Mesenchymal stem cell (in vitro differentiated cells and primary cell): ENCODE results near the gene DNHD1.

ENCODE experiments used
- DNase-seq: peaks from one replicate; pipeline ENCODE4 v3.0.0-alpha.2; 2013
- H2AFZ ChIP-seq: one replicate; pipeline ENCODE4 v1.6.1; 2013; ENCODE audit warnings: low read depth, mild to moderate bottlenecking, control low read depth, inconsistent platforms, low read length, moderate library complexity
- H2AK5ac ChIP-seq: 2 replicates; pipeline ENCODE4 v1.6.1; 2013; ENCODE audit warnings: low read length, moderate library complexity, mild to moderate bottlenecking, inconsistent platforms; ENCODE audit not compliant: severe bottlenecking
- H2BK120ac ChIP-seq: one replicate; pipeline ENCODE4 v1.6.1; 2013; ENCODE audit warnings: low read depth, mild to moderate bottlenecking, inconsistent platforms, low read length, moderate library complexity
- H2BK12ac ChIP-seq, 2 experiments: one replicate each; pipeline ENCODE4 v1.6.1; 2013; ENCODE audit warnings: inconsistent platforms in 2 of 2, low read length in 2 of 2, mild to moderate bottlenecking in 2 of 2, moderate library complexity in 2 of 2, control low read depth in 1 of 2
- H2BK15ac ChIP-seq: one replicate; pipeline ENCODE4 v1.6.1; 2013; ENCODE audit warnings: mild to moderate bottlenecking, low read depth, inconsistent platforms; ENCODE audit not compliant: poor library complexity, severe bottlenecking
- H2BK5ac ChIP-seq: 2 replicates; pipeline ENCODE4 v1.6.1; 2013; ENCODE audit warnings: low read depth, mild to moderate bottlenecking, low read length, control low read depth, inconsistent platforms; ENCODE audit not compliant: poor library complexity, severe bottlenecking
- H3K14ac ChIP-seq, 2 experiments: one replicate each; pipeline ENCODE4 v1.6.1; 2013; ENCODE audit warnings: inconsistent platforms in 2 of 2, low read length in 2 of 2, control low read depth in 1 of 2, mild to moderate bottlenecking in 1 of 2, moderate library complexity in 1 of 2
- H3K18ac ChIP-seq, 2 experiments: one replicate each; pipeline ENCODE4 v1.6.1; 2013; ENCODE audit warnings: inconsistent platforms in 2 of 2, low read length in 2 of 2, control low read depth in 1 of 2, low read depth in 1 of 2, mild to moderate bottlenecking in 1 of 2
- H3K23ac ChIP-seq, 2 experiments: one replicate each; pipeline ENCODE4 v1.6.1; 2013; ENCODE audit warnings: inconsistent platforms in 2 of 2, low read length in 2 of 2, mild to moderate bottlenecking in 2 of 2, moderate library complexity in 2 of 2, control low read depth in 1 of 2
- H3K27ac ChIP-seq: 2 replicates; pipeline ENCODE4 v1.5.1; 2013; ENCODE audit warnings: mild to moderate bottlenecking, moderate library complexity, low read length, control low read depth, inconsistent platforms; ENCODE audit not compliant: poor library complexity, severe bottlenecking
- H3K27me3 ChIP-seq, 2 experiments: 2 replicates each; pipeline versions ENCODE4 v1.6.1 to v1.7.0; 2013; ENCODE audit warnings: low read length in 2 of 2, mild to moderate bottlenecking in 2 of 2, moderate library complexity in 2 of 2, control low read depth in 1 of 2, inconsistent platforms in 1 of 2; ENCODE audit not compliant: control insufficient read depth in 1 of 2, insufficient read depth in 1 of 2
- H3K36me3 ChIP-seq, 2 experiments: 2 replicates each; pipeline versions ENCODE4 v1.6.1 to v1.7.0; 2013; ENCODE audit warnings: low read length in 2 of 2, control low read depth in 1 of 2, inconsistent platforms in 1 of 2, low read depth in 1 of 2, mild to moderate bottlenecking in 1 of 2; ENCODE audit not compliant: insufficient read depth in 2 of 2, control insufficient read depth in 1 of 2
- H3K4ac ChIP-seq, 2 experiments: one replicate each; pipeline ENCODE4 v1.6.1; 2013; ENCODE audit warnings: inconsistent platforms in 2 of 2, low read length in 2 of 2, mild to moderate bottlenecking in 2 of 2, moderate library complexity in 2 of 2, control low read depth in 1 of 2, low read depth in 1 of 2
- H3K4me1 ChIP-seq: 2 replicates; pipeline ENCODE4 v1.6.1; 2013; ENCODE audit warnings: low read depth, low read length, control low read depth; ENCODE audit not compliant: control insufficient read depth, insufficient read depth
- H3K4me2 ChIP-seq: 2 replicates; pipeline ENCODE4 v1.6.1; 2013; ENCODE audit warnings: low read length, mild to moderate bottlenecking, inconsistent platforms; ENCODE audit not compliant: poor library complexity, severe bottlenecking
- H3K4me3 ChIP-seq, 2 experiments: 2 replicates each; pipeline versions ENCODE4 v1.5.1 to v1.7.0; 2013; ENCODE audit warnings: low read length in 2 of 2, mild to moderate bottlenecking in 2 of 2, control low read depth in 1 of 2, low read depth in 1 of 2; ENCODE audit not compliant: insufficient read depth in 1 of 2
- H3K79me1 ChIP-seq: replicated peaks from 2 replicates; pipeline ENCODE4 v1.6.1; 2013; ENCODE audit warnings: mild to moderate bottlenecking, control low read depth, low read length, inconsistent platforms; ENCODE audit not compliant: poor library complexity, severe bottlenecking
- H3K9ac ChIP-seq: 2 replicates; pipeline ENCODE4 v1.7.0; 2013; ENCODE audit warnings: mild to moderate bottlenecking, low read length, moderate library complexity
- H3K9me3 ChIP-seq: 2 replicates; pipeline ENCODE4 v1.7.0; 2013; ENCODE audit warnings: mild to moderate bottlenecking, low read length; ENCODE audit not compliant: control insufficient read depth
- H4K8ac ChIP-seq: one replicate; pipeline ENCODE4 v1.6.1; 2013; ENCODE audit warnings: inconsistent platforms, mild to moderate bottlenecking, low read length, moderate library complexity
- H4K91ac ChIP-seq: one replicate; pipeline ENCODE4 v1.6.1; 2013; ENCODE audit warnings: mild to moderate bottlenecking, low read length, inconsistent platforms
- WGBS: methylation state at CpG from one replicate; pipeline ENCODE4 v1.1.7; 2013; ENCODE audit warnings: mixed read lengths; 5-methylcytosine and 5-hydroxymethylcytosine counted together

DNHD1 gene

GRCh38 chr11:6531267-6531752 lies 34.2 kb downstream of the DNHD1 start:
- Histone ChIP-seq H3K9ac (peak overlapping the region; percentile 32), H2AFZ (no peak overlapping the region), H3K23ac (no peak overlapping the region), H3K79me1 (no peaks in the 10 kb centered on the region), H4K8ac (no peak overlapping the region), H3K14ac (no peak overlapping the region), H3K4me1 (no peaks in the 10 kb centered on the region), H3K27me3 (no peaks in the 10 kb centered on the region), H3K18ac (no peak overlapping the region), H3K4ac (no peak overlapping the region), H2AK5ac (no peak overlapping the region), H3K4me2 (no peak overlapping the region), H2BK12ac (no peak overlapping the region), H2BK120ac (no peak overlapping the region), H3K9me3 (no peaks in the 10 kb centered on the region), H2BK15ac (no peak overlapping the region), H3K27ac (no peak overlapping the region), H3K4me3 (no peak overlapping the region), H4K91ac (no peak overlapping the region), H2BK5ac (no peak overlapping the region), H3K36me3 (peaks cover 24 to 52% of the 10 kb centered on the region in 2 experiments)
- peak; percentile 72 for DNase-seq
- WGBS, result 0% methylated on average over 1 of the region's 1 CpG

GRCh38 chr11:6538456-6538855 lies 41.4 kb downstream of the DNHD1 start:
- H2BK12ac ChIP-seq, result no peak overlapping the region
- H3K79me1 ChIP-seq, result no peaks in the 10 kb centered on the region
- H2BK15ac ChIP-seq, result no peak overlapping the region
- peak overlapping the region; percentile 70 for H4K8ac ChIP-seq
- H3K9me3 ChIP-seq, result no peaks in the 10 kb centered on the region
- H3K36me3 ChIP-seq, result peaks cover 9 to 30% of the 10 kb centered on the region in 2 experiments
- no peak overlapping the region for H3K14ac ChIP-seq
- H2BK5ac ChIP-seq, result no peak overlapping the region
- H2AFZ ChIP-seq, result no peak overlapping the region
- no peak overlapping the region for H2AK5ac ChIP-seq
- no peak overlapping the region for H3K4me2 ChIP-seq
- peaks cover 1% of the 10 kb centered on the region for H3K4me1 ChIP-seq
- WGBS, result 81% methylated on average over 7 of the region's 8 CpGs
- H3K4ac ChIP-seq, result no peak overlapping the region
- H3K27me3 ChIP-seq, result no peaks in the 10 kb centered on the region
- no peak overlapping the region for H3K27ac ChIP-seq
- H3K23ac ChIP-seq, result no peak overlapping the region
- H3K4me3 ChIP-seq, result no peak overlapping the region
- H2BK120ac ChIP-seq, result no peak overlapping the region
- no peak overlapping the region for H4K91ac ChIP-seq
- no peak overlapping the region for H3K18ac ChIP-seq
- DNase-seq, result no peak
- no peak overlapping the region for H3K9ac ChIP-seq

DNA sequence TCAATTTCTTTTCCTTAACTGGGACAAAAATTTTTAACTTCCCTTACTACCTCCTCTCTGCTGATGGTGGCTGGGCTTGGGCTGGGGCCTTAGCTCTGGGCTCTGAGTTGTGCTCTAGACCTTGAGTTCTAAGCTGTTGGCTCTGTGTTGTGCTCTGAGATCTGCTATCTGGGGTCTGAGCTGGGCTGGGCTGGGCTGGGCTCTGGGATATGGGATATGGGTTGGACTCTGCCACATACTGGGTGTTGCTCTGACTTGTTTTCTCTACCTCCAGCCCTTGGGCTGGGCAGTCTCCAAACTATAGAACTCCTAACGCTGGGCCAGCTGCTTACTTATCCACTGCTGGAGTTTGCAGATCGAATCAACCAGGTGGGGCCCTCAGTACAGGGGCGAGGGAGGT lies 41.9 kb downstream of the DNHD1 start:
- Histone ChIP-seq H2AK5ac (no peak overlapping the region), H3K4ac (no peak overlapping the region), H2BK12ac (no peak overlapping the region), H3K4me2 (no peak overlapping the region), H4K91ac (no peak overlapping the region), H2AFZ (no peak overlapping the region), H3K18ac (no peak overlapping the region), H3K27me3 (no peaks in the 10 kb centered on the region), H4K8ac (no peak overlapping the region), H3K9me3 (no peaks in the 10 kb centered on the region), H3K4me1 (peaks cover 1% of the 10 kb centered on the region), H3K36me3 (peaks cover 4 to 25% of the 10 kb centered on the region in 2 experiments), H3K4me3 (no peak overlapping the region), H2BK15ac (no peak overlapping the region), H2BK5ac (no peak overlapping the region), H3K23ac (no peak overlapping the region), H3K79me1 (no peaks in the 10 kb centered on the region), H3K27ac (no peak overlapping the region), H3K9ac (no peak overlapping the region), H3K14ac (no peak overlapping the region), H2BK120ac (no peak overlapping the region)
- DNase-seq, result no peak
- 95% methylated on average over 3 of the region's 3 CpGs for whole genome bisulfite sequencing

DNA sequence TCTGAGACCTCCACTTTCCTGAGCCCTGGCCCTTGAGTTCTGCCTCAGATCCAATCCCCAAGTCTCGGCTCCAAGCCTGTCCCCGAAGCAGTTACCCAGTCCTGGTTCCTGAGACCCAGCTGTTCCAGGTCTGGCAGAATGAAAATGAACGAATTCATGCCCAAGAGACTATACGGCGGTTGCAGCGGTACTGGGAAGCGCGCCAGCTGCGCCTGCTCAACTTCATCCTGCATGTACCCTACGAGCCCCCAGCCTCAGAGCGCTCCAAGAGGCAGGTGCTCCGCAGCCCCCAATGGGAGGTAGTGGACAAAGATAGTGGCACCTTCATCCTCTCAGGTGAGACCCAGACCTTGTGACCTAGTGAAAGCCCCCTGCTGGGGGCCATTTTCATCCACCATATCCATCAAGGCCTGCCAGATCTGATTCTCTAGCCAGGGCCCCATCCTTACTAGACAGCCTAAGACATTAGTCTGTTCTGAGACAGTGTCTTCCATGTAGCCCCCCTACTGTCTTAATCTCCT lies 42.7 kb downstream of the DNHD1 start:
- Histone ChIP-seq H3K4me1 (peaks cover 1% of the 10 kb centered on the region), H3K27ac (no peak overlapping the region), H3K36me3 (peaks cover 3 to 20% of the 10 kb centered on the region in 2 experiments), H2BK15ac (no peak overlapping the region), H2BK5ac (no peak overlapping the region), H2AFZ (no peak overlapping the region), H3K4me3 (no peak overlapping the region), H3K4ac (no peak overlapping the region), H3K23ac (no peak overlapping the region), H3K4me2 (no peak overlapping the region), H3K9ac (no peak overlapping the region), H3K27me3 (no peaks in the 10 kb centered on the region), H3K18ac (no peak overlapping the region), H3K9me3 (no peaks in the 10 kb centered on the region), H4K8ac (no peak overlapping the region), H2AK5ac (no peak overlapping the region), H2BK120ac (no peak overlapping the region), H2BK12ac (no peak overlapping the region), H3K14ac (no peak overlapping the region), H4K91ac (no peak overlapping the region), H3K79me1 (no peaks in the 10 kb centered on the region)
- no peak for DNase-seq
- WGBS, result 97% methylated on average over 12 of the region's 12 CpGs
